GM23248 (cell line): Measurements from ENCODE around the gene MINDY4.

ENCODE experiments used
- EZH2 ChIP-seq: fragments of 200-600 bp; sonication (generic); IDR thresholded peaks from 2 replicates; pipeline ENCODE4 v1.6.1; 2018; ENCODE audit warnings: antibody characterized with exemption, mild to moderate bottlenecking; ENCODE audit not compliant: insufficient read depth, poor library complexity, severe bottlenecking
- EZH2phosphoT487 ChIP-seq: fragments of 200-600 bp; sonication (generic); IDR thresholded peaks from 2 replicates; pipeline ENCODE4 v1.6.1; 2018; ENCODE audit warnings: antibody characterized with exemption, moderate library complexity, mild to moderate bottlenecking, low read depth; ENCODE audit not compliant: insufficient read depth

- no peak for TF ChIP-seq EZH2phosphoT487
- no peak for TF ChIP-seq EZH2
Observed at GRCh38 chr7:30789334-30789711, 18.1 kb downstream of the MINDY4 start.
